ENCODE data around the gene DAAM1. TPM values are rescaled to one million over a fixed set of nuclear protein-coding genes. Genes with fewer than 3 reads are reported as not detected.

The DAAM1 gene
- total RNA-seq, 1 donor, result 5.9 TPM

DNA sequence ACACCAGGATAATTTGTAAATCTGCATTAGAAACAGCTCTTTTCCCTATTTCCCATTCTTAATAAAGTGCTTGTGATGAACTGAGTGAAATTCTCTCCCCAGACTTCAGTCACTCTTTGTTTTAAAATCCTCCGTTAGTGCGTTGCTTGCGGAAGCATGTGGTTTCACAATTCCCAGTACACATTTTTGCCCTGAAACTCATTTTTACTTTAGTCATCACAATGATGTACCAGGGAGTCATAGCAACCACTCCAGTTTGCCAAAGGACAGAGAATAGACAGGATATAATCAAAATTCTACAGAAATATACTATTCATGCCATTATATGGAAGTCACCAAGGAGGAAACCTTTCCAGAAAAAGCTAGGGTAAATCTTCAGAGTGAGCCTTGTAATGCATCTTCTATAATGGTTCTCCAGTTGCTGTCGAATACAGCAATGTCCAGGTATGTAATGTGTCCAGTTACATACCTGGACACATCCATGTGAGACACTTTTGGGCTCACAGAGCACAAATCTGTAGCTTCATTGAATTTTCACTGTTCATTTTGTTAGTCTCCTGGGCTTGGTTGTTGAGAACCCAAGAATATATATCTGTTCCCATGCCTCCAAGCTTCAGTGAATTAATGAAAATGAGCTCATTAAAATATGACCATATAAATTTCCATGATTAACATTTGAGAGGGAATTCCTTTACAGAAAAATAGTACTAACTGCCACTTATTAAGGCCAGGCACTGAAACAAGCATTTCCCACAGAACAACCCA is 219.0 kb downstream of the DAAM1 start:
- DNase-seq (ENCODE audit: low read depth in 2 of 3, low spot score in 2 of 3), result no peak

DNA sequence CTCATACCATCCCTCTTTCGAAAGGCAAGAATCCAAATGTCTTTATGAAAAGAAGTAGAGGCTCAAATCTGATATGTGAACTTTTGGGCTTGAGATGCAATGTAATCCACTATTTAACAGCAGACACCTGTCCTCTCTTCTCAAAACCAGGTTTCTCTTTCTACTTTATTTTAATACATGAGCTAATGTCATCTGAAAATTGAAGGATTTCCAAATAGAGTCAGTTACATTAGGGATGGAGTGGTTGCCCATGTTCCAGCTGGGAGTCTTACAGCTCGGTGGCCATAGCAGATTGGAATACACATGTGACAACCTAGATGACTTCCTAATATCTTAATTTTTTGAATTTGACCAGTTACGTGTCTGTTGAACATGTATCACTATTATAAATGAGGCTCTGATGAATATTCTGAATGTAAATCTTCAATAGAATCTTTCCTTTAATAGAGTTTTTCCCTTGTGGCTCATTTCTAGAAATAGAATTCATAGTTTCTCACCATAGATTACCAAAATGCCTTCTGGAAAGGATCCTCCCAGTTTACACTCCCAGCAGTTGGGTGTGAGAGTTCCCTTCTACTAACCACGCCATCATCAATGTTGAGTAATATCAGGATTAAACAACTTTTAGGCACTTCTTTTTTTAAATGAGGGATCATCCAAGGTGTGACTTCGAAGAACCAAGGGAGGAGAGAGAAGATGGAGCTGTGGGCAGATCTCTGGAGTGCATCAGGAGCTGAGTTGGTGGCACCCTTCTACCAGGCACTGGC is 227.6 kb downstream of the DAAM1 start:
- DNase-seq (ENCODE audit: low read depth in 2 of 3, low spot score in 2 of 3), result no peak

DNA sequence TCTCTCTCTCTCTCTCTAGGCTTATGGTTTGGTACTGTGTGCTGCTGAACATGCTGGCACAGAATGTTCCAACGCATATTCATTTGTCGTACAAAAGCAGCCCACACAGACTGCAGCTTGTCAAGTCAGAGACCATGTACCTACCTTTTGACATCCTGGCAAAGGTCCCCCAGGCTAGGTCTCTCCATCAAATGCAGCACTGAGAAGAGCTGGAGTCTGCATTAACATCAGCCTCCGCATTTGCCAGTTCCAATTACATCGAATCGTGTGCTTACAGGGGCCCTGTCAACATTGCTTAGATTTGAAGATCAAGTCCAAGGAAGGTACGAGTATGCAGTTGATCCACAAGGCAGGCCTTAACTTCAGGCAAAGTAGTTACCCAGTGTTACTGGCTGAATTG is 228.8 kb downstream of the DAAM1 start:
- no peak for DNase-seq (ENCODE audit: low read depth in 2 of 3, low spot score in 2 of 3)

DNA sequence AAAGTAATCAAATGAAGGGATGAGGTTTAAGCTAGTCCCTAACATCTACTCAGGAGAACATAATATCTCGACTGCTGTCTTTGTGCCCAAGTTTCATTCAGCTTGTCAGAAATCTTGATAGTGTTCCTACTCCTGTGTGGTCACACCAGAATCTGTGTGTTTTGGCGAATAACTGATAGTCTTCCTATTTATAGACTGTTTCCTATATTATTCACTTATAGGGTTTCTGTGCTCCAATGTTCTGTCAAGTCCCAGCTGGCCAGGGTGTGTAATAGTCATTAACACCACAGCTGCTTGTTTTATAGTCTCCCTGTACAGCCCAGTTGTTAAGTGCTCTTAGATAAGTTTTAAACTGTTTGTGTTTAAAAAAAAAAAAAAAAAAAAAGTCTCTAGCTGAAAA is 230.8 kb downstream of the DAAM1 start:
- no peak for DNase-seq (ENCODE audit: low read depth in 2 of 3, low spot score in 2 of 3)
